Stimulated activated naive CD8-positive, alpha-beta T cell treated with anti-CD3 and anti-CD28 coated beads, Interleukin-15, Interleukin-2, amounts not matched to agents 100 U/mL and 50 U/mL, for 24 hours (primary cell): Measurements from ENCODE around the gene BEX5.
"Not testable (repeated sequence)": the region's sequence is repeated elsewhere in the genome, so short reads cannot be mapped to it uniquely, and the experiment has no call there.

Experiments used
- ATAC-seq: fragments of 150-1000 bp; cut with Tn5 transposase; one replicate; pipeline ENCODE4 v1.10.0; 2021
- DNase-seq: peaks from one replicate; pipeline ENCODE4 v3.0.0; 2021

BEX5 gene

DNA sequence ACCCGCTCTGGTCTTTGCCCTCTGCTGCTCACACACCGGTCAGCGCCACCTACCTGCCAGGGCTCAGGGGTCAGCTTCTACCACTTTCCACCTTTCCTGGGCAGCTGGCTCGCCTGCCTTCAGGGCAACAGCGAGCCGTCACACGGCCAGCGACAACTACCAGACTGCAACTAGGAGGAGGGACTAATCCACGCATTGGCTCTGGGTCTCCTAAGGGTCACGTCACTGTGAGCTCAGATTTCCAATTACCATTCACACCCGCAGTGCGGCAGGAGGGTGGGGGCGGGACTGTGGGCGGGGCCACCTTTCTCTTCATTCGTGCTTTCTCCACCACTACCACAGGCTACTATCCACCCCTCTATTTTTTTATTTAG lies at the start of gene BEX5:
Gene BEX5 (minus strand): TSS at position 172 of the 374 bp plus-strand sequence. CDS start 1,712 bp downstream, outside the sequence.
- peak; percentile 33 for DNase-seq
- ATAC-seq = peak; percentile 98

DNA sequence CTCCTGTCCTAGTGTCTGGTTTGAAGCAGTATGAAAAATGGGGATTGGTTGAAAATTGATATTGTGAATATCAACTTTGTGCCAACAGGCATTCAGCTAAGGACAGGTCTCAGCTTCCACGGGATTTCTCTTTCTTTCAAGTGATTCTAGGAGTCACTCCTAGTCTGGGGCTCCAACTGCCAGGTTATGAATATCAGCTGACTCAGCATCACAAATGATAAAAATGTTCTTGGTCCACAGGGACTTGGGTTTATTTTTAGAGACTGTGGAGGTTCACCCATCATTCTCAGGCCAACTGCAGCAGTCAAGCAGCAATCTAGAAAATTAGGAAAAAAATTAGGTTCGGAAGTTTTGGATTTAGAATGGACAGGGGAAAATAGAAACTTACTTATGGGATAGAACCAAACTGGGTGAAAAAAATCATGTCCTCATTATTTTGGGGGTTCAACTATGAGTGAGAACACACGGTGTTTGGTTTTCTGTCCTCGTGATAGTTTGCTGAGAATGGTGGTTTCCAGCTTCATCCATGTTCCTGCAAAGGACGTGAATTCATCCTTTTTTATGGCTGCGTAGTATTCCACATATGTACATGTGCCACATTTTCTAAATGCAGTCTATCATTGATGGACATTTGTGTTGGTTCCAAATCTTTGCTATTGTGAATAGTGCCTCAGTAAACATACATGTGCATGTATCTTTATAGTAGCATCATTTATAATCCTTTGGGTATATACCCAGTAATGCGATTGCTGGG lies 30.4 kb upstream of the BEX5 start:
- DNase-seq (no peak), ATAC-seq (no peak)

DNA sequence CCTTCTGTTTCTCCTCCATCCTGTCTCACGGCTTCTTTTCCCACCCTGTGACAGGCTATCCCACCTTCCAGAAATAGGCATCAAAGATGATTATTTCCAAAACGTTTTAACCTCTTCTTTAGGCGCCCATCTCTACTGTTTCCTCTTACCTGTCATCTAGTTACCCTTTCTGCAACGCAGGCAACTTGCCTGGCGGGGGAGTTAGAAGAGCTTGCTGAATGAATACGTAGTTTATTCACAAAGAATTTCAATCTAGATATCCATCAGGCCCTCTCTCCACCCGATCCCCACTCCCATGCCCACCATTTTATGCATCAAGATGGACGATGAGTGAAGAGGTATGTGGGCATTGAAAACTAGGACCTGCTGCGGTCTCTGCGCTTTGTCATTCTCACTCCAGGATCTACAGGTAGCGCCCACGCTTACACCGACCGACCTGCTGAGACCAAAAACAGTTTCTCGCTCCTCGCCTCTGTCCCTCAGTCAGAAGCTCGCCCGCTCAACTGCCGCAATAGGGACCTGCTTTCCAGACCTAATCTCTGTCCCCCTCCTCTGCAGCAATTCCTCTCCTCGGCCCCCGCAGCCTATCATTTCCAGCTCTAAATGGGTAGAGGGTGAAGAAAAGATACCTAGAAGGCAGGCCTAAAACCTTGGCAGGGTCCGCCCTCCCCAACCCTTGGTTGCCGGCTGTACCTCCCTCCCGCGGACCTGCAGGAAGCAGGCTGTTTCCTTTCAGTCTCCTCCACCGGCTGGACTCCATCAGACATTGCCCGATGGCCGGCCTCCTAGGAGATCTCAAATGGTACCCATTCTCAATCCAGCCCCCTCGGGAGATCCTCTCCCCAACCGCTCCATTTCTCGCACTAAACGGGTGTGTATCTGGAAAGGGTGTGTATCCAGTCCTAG lies 624 bp downstream of the BEX5 start:
- DNase-seq = peak; percentile 7
- peak; percentile 34 for ATAC-seq

DNA sequence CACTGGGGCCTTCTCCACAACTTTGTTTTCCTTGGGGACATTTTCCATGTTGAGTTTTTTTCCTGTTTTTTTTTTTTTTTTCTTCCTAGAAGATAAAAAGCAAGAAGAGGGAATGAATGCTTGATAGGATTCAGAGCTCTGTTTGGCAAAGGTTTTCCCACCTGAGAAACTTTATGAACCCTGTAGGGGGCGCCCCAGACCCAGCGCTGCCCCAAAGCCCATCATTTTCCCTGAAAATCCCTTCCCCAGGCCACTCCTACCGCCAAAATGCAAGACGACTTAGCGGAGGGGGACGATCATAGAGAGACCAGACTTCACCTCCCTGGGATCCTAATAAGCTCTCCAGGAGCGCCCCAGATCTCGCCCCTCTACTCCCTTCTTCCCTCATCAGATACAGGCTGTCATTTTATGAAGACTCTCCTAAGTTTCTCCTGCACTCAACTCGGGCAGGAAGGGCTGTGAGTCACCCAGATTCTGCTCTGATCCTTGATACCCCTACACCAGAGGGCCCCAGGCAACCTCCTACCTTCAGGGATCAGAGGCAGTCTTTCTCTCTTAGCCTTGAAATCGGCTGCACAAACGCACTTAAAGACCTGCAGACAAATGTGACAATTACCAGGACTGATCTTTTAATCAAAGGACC lies 1.4 kb downstream of the BEX5 start:
- peak; percentile 16 for DNase-seq
- peak; percentile 24 for ATAC-seq

DNA sequence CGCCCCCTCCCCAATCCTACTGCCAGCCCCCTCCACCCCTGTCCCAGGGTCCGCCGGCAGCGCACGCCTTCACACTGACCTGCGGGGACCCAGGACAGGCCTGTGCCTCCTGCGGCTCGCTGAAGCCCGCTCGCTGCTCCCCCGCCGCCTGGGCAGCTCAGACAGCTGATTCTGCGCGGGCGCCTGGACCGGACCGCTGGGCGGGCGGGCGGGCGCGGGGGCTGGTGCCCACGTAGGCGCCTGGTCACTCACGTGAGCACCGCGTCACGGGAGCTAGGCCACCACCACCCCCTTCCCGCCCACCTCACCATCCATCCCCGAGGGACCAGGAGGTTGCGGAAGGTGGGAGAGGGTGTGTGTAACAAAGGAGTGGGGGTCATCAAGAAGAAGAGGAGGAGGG lies 13.5 kb downstream of the BEX5 start, which contains the start of gene TCEAL6:
Gene TCEAL6 (minus strand): TSS at position 208 of the 400 bp plus-strand sequence.
- not testable (repeated sequence) for DNase-seq, ATAC-seq

DNA sequence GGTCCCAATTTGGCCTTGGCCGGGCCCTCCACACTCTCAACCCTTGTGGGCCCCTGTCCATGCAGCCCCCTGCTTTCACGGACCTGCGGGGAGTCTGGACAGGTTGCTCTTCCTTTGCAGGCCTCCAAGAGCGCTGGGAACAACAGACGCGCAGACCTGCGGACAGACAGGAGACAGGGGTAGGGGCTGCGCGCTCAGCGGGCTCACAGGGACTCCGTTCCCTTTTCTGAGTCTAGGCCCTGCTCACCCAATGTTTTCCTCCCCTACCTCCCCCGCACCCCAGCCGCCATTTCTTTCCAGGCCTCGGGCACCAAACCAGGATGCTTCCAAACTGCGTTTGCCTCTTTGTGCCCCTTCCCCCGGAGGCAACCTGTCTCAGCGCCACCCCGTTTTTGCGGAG lies 14.1 kb downstream of the BEX5 start:
- ATAC-seq, DNase-seq: not testable (repeated sequence)

DNA sequence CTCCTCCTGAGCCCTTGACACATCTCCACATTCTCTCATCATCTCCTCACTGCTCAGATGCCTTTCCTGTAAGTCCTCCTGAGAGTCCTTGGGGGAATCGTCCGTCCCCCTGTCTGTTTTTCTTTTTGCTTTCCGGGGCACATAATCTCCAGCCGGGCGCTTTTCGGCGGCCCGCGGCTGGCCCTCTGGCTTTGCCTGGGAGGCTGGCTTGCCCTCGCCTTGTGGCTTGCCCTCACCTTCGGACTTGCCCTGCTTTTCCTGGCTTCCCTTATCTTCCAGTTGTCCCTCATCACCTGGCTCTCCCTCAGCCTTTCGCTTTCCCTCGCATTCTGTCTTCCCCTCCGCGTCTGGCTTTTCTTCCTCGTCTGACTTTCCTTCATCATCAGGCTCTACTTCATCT lies 14.9 kb downstream of the BEX5 start:
- DNase-seq, ATAC-seq: not testable (repeated sequence)

DNA sequence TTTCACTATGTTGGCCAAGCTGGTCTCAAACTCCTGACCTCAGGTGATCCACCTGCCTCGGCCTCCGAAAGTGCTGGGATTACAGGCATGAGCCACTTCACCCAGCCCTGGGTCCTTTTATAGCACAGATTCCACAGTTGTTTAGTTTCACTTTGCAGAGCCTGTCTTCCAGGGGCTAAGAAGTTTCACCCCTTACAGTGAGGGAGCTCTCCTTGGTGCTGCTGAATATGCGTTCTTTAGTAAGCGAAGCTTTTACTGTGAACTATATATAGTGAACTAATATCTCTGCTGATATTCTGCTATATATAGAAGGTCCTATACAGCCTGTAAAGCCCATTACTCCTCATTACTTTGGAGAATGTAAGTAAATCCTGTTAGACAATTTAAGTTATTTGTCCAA lies 17.7 kb downstream of the BEX5 start:
- ATAC-seq = no peak
- no peak for DNase-seq

DNA sequence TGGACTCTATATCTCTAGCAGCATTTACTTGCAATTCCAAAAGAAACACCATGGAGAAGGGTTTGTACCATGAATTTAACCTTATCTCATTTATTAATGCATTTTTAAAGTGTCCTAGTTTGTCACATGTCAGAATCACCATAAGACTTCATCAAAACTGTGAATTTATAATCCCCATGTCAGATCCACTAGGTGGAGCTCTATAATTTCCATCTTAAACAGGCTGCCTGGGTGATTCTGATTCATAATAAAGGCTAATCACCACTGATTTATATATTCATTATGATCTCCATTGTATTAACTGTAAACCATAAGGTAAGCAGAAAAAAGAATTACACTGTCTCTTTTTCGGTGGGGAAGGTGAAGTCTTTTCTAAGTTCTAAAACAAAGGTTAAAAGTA lies 26.3 kb downstream of the BEX5 start:
- no peak for ATAC-seq

DNA sequence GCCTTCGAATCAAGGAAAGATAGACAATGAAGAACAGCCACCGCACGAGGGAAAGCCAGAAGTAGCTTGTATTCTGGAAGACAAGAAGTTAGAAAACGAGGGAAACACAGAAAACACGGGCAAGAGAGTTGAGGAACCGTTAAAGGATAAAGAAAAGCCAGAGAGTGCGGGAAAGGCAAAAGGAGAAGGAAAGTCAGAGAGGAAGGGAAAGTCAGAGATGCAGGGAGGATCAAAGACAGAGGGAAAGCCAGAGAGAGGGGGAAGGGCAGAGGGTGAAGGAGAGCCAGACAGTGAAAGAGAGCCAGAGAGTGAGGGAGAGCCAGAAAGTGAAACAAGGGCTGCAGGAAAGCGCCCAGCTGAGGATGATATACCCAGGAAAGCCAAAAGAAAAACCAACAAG lies 28.9 kb downstream of the BEX5 start:
- DNase-seq (no peak), ATAC-seq (no peak)

More for the DNA sequence above, 26.3 kb downstream of the BEX5 start:
- no peak for DNase-seq

DNA sequence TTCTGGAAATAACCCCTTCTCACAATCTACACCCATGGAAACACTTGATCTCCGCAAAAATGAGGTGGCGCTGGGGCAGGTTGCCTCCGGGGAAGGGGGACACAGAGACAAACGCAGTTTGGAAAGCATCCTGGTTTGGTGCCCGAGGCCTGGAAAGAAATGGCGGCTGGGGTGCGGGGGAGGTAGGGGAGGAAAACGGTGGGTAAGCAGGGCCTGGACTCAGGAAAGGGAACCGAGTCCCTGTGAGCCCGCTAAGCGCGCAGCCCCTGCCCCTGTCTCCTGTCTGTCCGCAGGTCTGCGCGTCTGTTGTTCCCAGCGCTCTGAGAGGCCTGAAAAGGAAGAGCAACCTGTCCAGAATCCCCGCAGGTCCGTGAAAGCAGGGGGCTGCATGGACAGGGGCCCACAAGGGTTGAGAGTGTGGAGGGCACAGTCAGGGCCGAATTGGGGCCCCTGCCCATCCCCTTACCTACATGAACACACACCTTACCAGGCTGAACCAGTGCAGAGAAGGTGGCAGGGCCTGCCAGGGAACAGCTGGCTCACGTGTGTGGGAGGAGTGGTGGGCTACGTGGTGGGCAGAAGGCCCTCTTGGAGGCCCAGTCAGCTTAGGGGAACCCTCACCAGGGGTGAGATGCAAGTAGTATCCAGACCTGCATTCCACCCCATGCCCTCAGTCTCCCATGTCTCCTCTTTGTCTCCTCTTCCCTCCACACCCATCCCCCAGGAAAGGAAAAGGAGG lies 29.5 kb downstream of the BEX5 start:
- not testable (repeated sequence) for DNase-seq, ATAC-seq

DNA sequence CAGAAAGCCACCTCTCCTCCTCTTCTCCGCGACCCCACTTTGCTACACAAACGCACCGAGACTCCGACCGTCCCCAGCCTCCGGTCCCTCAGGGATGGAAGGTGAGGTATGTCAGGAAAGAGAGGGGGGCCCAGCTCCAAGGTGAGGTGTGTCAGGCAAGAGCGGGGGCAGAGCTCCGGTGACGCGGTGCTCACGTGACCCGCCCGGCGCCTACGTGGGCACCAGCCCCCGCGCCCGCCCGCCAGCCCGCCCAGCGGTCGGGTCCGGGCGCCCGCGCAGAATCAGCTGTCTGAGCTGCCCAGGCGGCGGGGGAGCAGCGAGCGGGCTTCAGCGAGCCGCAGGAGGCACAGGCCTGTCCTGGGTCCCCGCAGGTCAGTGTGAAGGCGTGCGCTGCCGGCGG lies 30.3 kb downstream of the BEX5 start, which contains the start of gene TCEAL2:
Gene TCEAL2 (plus strand): TSS at position 244 of the 400 bp plus-strand sequence. CDS start 1,152 bp downstream, outside the sequence.
- DNase-seq = peak; percentile 2
- ATAC-seq = not testable (repeated sequence)

DNA sequence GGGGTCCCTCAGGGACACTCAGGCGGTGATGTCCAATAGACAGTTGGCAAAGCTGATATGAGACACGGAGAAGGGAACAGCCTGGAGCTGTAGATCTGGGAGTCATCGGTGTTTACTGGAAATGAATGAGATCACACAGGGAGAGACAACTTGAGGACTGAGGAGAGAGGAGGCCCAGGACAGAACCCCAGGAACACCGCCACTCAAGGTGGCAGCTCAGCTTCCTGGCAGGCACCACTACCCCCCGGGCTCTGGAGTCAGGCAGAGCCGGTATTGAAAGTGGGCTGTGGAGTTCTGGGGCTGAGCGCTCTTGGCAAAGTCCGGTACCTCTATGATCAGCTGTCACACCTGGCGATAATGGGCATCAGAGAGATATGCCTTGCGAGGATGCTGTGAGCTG lies 30.8 kb downstream of the BEX5 start:
- ATAC-seq, DNase-seq: not testable (repeated sequence)

DNA sequence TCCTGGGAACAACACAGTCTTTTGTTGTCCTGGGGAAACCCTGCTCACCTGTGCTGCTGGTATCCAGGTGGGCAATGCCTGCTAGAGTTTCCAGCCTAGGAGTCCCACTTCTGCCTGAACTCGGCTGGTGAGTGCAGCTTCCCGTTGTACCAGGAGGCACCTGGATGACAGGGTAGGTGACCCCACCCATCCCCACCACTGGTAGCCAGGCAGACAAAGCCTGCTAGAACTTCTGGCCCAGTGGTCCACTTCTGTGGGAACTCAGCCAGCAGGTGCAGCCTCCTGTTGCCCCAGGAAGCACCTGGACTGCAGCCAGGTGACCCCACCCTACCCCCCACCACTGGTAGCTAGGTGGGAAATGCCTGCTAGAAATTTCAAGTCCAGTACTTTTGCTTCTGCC lies 40.0 kb downstream of the BEX5 start:
- DNase-seq (no peak), ATAC-seq (no peak)

DNA sequence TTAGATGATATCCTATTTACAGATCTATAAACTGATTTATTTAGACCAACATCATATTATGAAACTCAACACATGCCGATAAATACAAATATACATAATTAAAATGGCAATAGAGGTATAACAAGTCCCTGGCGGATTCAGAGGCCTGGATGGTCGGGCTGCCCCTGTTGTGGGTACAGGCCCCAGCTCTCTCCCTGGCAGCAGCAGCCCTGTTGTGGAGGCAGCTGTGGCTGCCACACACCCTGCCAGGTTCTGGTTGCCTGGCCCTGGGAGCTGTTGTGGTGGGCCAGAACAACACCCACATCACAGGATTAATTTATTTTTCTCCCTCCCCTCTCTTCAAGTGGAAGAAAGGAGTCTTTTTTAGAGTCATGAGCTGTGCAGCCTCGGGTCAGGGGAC lies 42.4 kb downstream of the BEX5 start:
- ATAC-seq (no peak), DNase-seq (no peak)
